Measurements from ENCODE around the gene TXNDC17.

TXNDC17 gene

DNA sequence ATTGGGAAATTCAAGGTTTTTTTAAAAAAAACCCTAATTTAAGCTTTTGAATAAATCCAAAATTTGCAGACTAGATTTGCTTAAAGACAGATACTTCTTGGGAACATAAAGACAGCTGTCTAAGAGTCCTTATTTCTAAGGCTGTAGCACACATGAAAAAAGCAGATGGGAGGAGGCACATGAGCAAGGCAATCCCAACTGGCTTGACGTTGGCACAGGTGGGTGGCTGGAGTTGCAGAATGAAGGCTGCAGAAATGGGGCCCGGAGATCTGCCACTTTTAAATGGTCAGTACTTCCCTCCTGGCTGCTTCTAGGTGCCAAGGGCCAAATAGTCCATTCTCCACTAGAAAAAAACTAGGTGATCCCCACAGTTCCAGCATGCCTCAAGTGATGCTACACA is 4.8 kb upstream of the TXNDC17 start:
- H3K9me3 ChIP-seq (ENCODE audit: control insufficient read depth, insufficient read depth, low read length) = no peaks in the 10 kb centered on the region
- H3K36me3 ChIP-seq (ENCODE audit: control insufficient read depth, insufficient read depth, low read length) = no peaks in the 10 kb centered on the region; the same call in 1 of the 2 replicates
- H3K4me1 ChIP-seq (ENCODE audit: control insufficient read depth, insufficient read depth, low read length) = no peaks in the 10 kb centered on the region
- no peak for DNase-seq (ENCODE audit: low read depth, low spot score)
- no peak overlapping the region for H3K27ac ChIP-seq (ENCODE audit: low read length)
- H3K4me3 ChIP-seq (ENCODE audit: low read length) = no peak overlapping the region
- WGBS (ENCODE audit: insufficient coverage, insufficient read length) = no CpG with 5 or more reads among the region's 2 CpGs
- no peaks in the 10 kb centered on the region for H3K27me3 ChIP-seq (ENCODE audit: control insufficient read depth, insufficient read depth, low read length)

DNA sequence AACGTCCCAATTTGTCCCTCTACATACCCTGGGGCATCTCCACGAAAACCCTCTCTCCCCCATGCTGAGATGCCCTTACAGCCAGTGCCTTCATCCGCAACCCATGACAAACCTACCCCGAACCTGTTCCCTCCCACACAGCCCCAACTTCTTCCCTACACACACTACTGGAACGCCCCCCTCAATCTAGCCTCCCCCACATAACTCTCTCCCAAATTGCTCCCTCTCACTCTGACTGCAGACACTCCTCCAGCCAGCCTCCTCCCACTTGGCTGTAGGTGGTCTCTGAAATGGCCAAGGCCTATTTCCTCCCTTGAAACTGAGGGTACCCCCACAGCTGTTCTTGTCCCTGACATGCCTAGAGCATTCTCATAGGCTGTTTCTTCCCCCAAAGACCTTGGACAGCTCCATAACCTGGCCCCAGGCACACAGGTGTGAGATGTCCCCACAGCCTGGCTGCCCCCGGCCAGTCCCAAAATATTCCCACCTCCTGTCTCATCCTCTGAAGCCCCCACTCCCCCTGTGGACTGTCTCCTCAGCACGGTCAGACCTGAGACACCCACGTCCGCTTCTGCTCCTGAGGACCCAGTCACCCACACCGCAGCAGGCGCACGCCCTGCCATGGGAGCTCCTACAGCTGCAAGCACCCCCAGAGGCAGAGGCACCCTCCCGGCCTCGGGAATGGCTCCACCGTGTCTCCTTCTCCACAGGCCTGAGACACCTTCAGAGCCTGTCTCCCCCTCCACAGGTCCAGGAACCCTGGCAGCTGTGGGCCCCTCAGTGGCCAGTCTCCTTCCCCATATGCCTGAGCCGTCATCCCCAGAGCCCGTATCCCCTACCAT is 4.0 kb upstream of the TXNDC17 start:
- H3K36me3 ChIP-seq (ENCODE audit: control insufficient read depth, insufficient read depth, low read length) = no peaks in the 10 kb centered on the region; the same call in 1 of the 2 replicates
- H3K4me1 ChIP-seq (ENCODE audit: control insufficient read depth, insufficient read depth, low read length) = no peaks in the 10 kb centered on the region
- no peaks in the 10 kb centered on the region for H3K9me3 ChIP-seq (ENCODE audit: control insufficient read depth, insufficient read depth, low read length)
- H3K27ac ChIP-seq (ENCODE audit: low read length) = no peak overlapping the region
- no peak overlapping the region for H3K4me3 ChIP-seq (ENCODE audit: low read length)
- H3K27me3 ChIP-seq (ENCODE audit: control insufficient read depth, insufficient read depth, low read length) = no peaks in the 10 kb centered on the region
- no peak for DNase-seq (ENCODE audit: low read depth, low spot score)
- WGBS (ENCODE audit: insufficient coverage, insufficient read length) = no CpG with 5 or more reads among the region's 17 CpGs

DNA sequence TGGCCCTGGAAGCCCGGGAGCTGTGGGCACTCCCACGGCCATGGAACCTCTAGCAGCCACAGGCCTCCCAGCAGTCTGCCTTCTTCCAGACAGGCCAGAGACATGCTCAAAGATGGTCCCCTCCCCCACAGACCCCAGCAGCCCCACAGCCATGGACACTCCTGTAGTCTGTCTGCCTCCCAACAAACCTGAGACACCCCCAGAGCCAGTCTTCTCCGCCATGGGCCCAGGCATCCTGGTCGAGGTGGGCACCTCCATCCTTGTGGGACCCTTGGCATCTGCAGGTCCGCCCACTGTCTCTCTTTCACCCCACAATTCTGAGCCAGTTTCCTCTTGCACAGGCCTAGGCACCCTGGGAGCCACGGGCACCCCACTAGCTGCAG is 3.4 kb upstream of the TXNDC17 start:
- Histone ChIP-seq H3K4me3 (ENCODE audit: low read length) (no peak overlapping the region), H3K27ac (ENCODE audit: low read length) (no peak overlapping the region), H3K9me3 (ENCODE audit: control insufficient read depth, insufficient read depth, low read length) (no peaks in the 10 kb centered on the region), H3K4me1 (ENCODE audit: control insufficient read depth, insufficient read depth, low read length) (no peaks in the 10 kb centered on the region), H3K27me3 (ENCODE audit: control insufficient read depth, insufficient read depth, low read length) (no peaks in the 10 kb centered on the region), H3K36me3 (ENCODE audit: control insufficient read depth, insufficient read depth, low read length) (no peaks in the 10 kb centered on the region; the same call in 1 of the 2 replicates)
- DNase-seq (ENCODE audit: low read depth, low spot score) = no peak
- no CpG with 5 or more reads among the region's 6 CpGs for WGBS (ENCODE audit: insufficient coverage, insufficient read length)

DNA sequence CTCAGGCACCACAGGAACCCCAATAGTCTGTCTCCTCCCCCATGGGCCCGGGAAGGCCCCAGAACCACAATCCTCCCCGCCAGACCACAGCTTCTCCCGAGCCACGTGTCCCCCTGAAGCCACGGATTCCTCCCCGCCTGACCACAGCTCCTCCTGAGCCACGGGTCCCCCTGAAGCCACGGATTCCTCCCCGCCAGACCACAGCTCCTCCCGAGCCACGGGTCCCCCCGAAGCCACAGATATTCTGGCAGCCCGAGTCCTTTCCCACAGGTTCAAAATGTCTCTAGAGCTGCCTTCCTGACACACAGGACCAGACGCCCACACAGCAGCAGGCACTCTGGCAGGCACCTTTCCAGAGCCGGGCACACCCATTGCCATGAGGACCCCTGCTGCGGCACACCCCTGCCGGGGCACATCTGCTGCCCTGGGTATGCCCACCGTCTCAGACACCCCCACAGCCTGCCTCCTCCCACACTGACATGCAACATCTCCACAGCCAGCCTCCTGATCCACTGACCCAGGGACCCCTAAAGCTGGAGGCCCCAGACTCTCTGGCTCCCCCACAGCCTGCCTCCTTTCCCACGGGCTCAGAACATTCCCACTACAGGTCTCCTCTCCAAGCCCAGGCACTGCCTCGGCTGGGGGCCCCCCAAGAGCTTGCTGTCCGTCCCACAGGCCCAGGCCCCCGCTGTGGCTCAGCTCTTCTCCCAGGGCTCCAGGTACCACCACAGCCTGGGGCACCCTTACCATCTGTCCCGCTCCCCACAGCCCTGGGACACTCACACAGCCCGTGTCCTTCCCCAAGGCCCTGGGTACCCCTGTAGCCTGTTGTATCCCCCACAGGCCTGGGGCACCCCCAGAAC is 2.6 kb upstream of the TXNDC17 start:
- H3K9me3 ChIP-seq (ENCODE audit: control insufficient read depth, insufficient read depth, low read length) = no peaks in the 10 kb centered on the region
- H3K4me1 ChIP-seq (ENCODE audit: control insufficient read depth, insufficient read depth, low read length) = no peaks in the 10 kb centered on the region
- DNase-seq (ENCODE audit: low read depth, low spot score) = no peak
- H3K27ac ChIP-seq (ENCODE audit: low read length) = no peak overlapping the region
- no CpG with 5 or more reads among the region's 24 CpGs for WGBS (ENCODE audit: insufficient coverage, insufficient read length)
- H3K4me3 ChIP-seq (ENCODE audit: low read length) = no peak overlapping the region
- H3K36me3 ChIP-seq (ENCODE audit: control insufficient read depth, insufficient read depth, low read length) = 0 out of 2 replicates have a peak, but pooled peaks cover under 1% of the 10 kb centered on the region
- no peaks in the 10 kb centered on the region for H3K27me3 ChIP-seq (ENCODE audit: control insufficient read depth, insufficient read depth, low read length)

DNA sequence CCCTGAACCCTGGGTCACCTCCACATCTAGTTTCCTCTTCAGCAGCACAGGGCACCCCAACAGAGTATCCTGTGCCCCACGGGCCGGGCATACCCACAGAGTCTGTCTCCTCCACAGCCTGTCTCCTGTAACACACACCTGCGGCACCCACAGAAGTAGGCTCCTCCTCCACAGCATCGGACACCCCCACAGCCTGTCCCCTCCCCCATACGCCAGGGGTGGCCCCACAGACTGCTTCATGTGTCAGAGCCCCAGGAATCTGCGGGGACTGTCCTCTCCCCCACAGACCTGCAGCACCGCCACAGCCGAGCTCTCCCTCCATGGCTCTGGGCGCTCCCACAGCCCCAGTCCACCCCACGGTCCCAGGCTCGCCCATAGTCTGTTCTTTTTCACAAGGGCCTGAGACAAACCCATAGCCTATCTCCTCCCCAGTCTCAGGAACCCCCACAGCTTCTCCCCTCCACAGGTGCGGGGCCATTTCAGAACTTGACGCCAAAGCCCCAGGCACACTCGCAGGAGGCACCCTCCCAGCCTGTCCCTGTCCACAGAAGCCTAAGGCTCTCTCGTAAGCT is 1.8 kb upstream of the TXNDC17 start:
- no peak overlapping the region; the same call in 1 of the 2 replicates for H3K4me3 ChIP-seq (ENCODE audit: low read length)
- H3K4me1 ChIP-seq (ENCODE audit: control insufficient read depth, insufficient read depth, low read length) = no peaks in the 10 kb centered on the region
- no CpG with 5 or more reads among the region's 15 CpGs for WGBS (ENCODE audit: insufficient coverage, insufficient read length)
- no peak overlapping the region for H3K27ac ChIP-seq (ENCODE audit: low read length)
- no peak for DNase-seq (ENCODE audit: low read depth, low spot score)
- H3K27me3 ChIP-seq (ENCODE audit: control insufficient read depth, insufficient read depth, low read length) = no peaks in the 10 kb centered on the region
- 0 out of 2 replicates have a peak, but pooled peaks cover 3% of the 10 kb centered on the region for H3K36me3 ChIP-seq (ENCODE audit: control insufficient read depth, insufficient read depth, low read length)
- H3K9me3 ChIP-seq (ENCODE audit: control insufficient read depth, insufficient read depth, low read length) = no peaks in the 10 kb centered on the region

DNA sequence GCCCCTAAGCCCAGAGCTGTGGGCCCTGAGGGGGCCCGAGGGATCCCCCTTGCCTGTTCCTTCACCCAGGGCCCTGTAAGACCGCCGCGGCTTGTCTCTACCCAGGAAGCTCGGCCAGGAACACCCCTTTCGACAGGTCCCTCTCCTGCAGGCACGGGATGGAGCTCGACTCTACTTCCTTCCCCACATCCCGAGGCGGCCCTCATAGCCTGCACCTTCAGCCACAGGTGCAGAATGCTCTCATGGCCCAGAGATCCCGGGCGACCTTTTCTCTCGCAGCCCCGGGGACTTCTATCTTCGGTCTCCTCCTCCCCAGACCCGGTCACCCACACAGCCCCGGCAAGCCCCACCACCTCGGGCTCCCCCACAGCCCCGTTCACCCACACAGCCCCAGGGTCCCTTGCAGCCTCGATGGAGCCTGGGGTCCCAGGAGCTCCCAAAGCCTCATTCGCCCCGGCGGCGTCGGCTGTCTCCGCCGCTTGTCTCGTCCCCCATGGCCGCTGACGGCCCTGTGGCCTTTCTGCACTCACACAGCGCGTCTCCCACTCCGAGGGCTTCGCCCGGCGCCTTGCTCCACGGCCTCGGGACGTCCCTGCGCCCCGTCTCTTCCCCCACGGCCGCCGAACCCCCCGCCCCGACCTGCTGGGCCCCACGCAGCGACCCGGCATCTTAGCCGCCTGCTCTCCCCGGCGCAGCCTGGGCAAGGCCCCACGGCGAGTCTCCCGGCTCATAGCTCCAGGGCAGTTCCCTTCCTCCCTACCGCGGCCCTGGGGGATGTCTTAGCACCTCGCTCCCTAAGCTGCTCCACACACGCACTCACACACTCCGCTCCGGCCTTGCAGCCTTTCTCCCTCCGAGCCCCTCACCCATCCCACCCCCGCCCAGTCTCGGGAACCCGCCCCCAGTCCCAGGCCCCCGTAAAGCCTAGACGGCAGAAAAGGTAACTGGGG is 999 bp upstream of the TXNDC17 start:
- Histone ChIP-seq H3K27ac (ENCODE audit: low read length) (no peak overlapping the region), H3K36me3 (ENCODE audit: control insufficient read depth, insufficient read depth, low read length) (0 out of 2 replicates have a peak, but pooled peaks cover 3% of the 10 kb centered on the region), H3K9me3 (ENCODE audit: control insufficient read depth, insufficient read depth, low read length) (no peaks in the 10 kb centered on the region), H3K4me1 (ENCODE audit: control insufficient read depth, insufficient read depth, low read length) (no peaks in the 10 kb centered on the region), H3K27me3 (ENCODE audit: control insufficient read depth, insufficient read depth, low read length) (no peaks in the 10 kb centered on the region), H3K4me3 (ENCODE audit: low read length) (peak overlapping the region; percentile 89)
- no peak for DNase-seq (ENCODE audit: low read depth, low spot score)
- no CpG with 5 or more reads among the region's 67 CpGs for WGBS (ENCODE audit: insufficient coverage, insufficient read length)

DNA sequence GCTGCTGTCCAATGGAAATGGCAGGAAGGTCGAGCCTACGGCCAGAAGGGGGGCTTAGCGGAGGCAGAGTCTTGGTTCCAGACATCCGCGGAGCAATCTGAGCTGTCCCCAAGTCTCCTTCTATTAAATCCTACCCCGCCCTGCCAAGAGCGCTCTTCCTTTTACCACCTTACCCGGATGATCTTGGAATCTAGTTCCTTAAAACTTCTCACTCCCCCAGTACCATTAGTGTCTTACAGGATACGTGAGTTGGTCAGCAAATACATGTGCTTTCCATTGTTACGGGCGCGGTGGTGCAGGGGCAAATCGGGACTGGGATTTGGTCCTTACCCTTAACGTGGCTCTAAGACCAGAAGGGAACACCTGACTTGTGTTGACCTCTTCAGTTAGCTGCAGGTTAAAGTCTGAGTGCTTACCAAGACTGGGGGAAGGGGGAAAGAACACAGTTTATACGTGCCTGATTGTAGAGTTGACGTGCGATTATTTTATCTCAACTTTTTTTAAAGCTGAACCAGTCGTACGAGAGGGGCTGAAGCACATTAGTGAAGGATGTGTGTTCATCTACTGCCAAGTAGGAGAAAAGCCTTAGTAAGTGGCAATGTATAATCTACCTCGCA is 495 bp downstream of the TXNDC17 start:
- no peaks in the 10 kb centered on the region for H3K9me3 ChIP-seq (ENCODE audit: control insufficient read depth, insufficient read depth, low read length)
- H3K4me1 ChIP-seq (ENCODE audit: control insufficient read depth, insufficient read depth, low read length) = no peaks in the 10 kb centered on the region
- no peak overlapping the region for H3K27ac ChIP-seq (ENCODE audit: low read length)
- no peak for DNase-seq (ENCODE audit: low read depth, low spot score)
- H3K4me3 ChIP-seq (ENCODE audit: low read length) = peak overlapping the region; percentile 89
- no CpG with 5 or more reads among the region's 20 CpGs for WGBS (ENCODE audit: insufficient coverage, insufficient read length)
- H3K36me3 ChIP-seq (ENCODE audit: control insufficient read depth, insufficient read depth, low read length) = 0 out of 2 replicates have a peak, but pooled peaks cover 3% of the 10 kb centered on the region
- no peaks in the 10 kb centered on the region for H3K27me3 ChIP-seq (ENCODE audit: control insufficient read depth, insufficient read depth, low read length)

DNA sequence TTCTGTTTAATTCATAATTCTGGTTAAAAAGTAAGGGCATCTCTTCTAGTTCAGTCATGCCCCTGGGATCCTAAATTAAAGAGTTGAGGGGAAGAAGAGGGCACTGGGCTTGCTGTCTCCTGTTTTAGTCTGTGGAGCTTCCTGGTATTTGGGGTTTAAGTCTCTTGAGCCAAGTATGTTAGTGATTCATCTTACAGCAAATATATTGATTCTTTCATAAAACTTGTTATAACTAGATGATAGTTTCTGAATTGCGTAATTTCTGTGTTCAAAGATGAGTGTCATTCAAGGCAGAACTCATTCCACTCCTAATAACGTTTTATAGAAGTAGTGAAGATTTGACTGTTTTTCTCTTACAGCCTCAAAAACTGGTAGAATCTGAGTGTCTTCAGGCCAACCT is 1.7 kb downstream of the TXNDC17 start:
- Histone ChIP-seq H3K27ac (ENCODE audit: low read length) (no peak overlapping the region), H3K4me3 (ENCODE audit: low read length) (no peak overlapping the region), H3K27me3 (ENCODE audit: control insufficient read depth, insufficient read depth, low read length) (no peaks in the 10 kb centered on the region), H3K9me3 (ENCODE audit: control insufficient read depth, insufficient read depth, low read length) (no peaks in the 10 kb centered on the region), H3K36me3 (ENCODE audit: control insufficient read depth, insufficient read depth, low read length) (0 out of 2 replicates have a peak, but pooled peaks cover 3% of the 10 kb centered on the region), H3K4me1 (ENCODE audit: control insufficient read depth, insufficient read depth, low read length) (no peaks in the 10 kb centered on the region)
- WGBS (ENCODE audit: insufficient coverage, insufficient read length) = no CpG with 5 or more reads among the region's 2 CpGs
- DNase-seq (ENCODE audit: low read depth, low spot score) = no peak

DNA sequence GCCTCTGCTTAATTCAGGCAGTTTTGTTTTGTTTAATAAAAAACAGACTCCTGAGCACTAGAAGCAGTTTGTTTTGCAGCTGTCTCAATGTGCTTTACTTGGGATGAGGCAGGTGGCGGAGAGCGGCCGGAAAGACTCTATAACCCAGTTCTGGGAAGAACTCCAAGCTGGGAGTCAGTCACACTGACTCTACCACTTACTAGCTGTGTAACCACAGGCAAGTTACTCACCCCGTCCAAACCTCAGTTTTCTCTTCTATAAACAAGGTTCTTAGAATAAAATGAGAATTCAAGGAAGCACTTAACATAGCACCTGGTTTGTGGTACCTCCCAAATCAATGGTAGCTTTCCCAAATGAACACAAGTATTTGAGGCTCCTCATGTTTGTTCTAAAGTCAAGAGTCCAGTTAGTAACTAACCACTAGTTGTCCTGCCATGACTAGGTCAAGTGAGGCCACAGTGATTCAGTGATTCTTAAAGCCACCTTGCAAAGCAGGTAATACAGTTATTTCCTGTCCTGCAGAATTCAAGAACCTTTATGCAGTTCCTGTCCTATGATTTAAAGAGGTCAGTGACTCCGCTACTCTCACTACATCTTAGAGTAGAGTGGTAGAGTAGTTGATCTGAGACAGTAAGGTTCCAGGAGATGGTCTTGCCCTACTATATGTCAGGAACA is 2.7 kb downstream of the TXNDC17 start:
- Histone ChIP-seq H3K9me3 (ENCODE audit: control insufficient read depth, insufficient read depth, low read length) (no peaks in the 10 kb centered on the region), H3K36me3 (ENCODE audit: control insufficient read depth, insufficient read depth, low read length) (0 out of 2 replicates have a peak, but pooled peaks cover 3% of the 10 kb centered on the region), H3K27ac (ENCODE audit: low read length) (no peak overlapping the region), H3K27me3 (ENCODE audit: control insufficient read depth, insufficient read depth, low read length) (no peaks in the 10 kb centered on the region), H3K4me3 (ENCODE audit: low read length) (no peak overlapping the region), H3K4me1 (ENCODE audit: control insufficient read depth, insufficient read depth, low read length) (no peaks in the 10 kb centered on the region)
- no peak for DNase-seq (ENCODE audit: low read depth, low spot score)
- no CpG with 5 or more reads among the region's 5 CpGs for WGBS (ENCODE audit: insufficient coverage, insufficient read length)

Measured in iPS DF 6.9 (cell line).